GM23338 (cell line): Measurements from ENCODE around the gene ALPL. TPM values are rescaled to one million over a fixed set of nuclear protein-coding genes. Genes with fewer than 3 reads are reported as not detected.

Experiments used
- CTCF ChIP-seq, 2 experiments: fragments of 200-600 bp in 1 of 2; sonication (generic) in 1 of 2; conservative IDR thresholded peaks; 2 replicates each; pipeline versions ENCODE4 v1.5.1 to v1.6.1; 2016 to 2017; ENCODE audit warnings: antibody characterized with exemption in 2 of 2, low read depth in 2 of 2, mild to moderate bottlenecking in 2 of 2, moderate library complexity in 1 of 2
- EZH2 ChIP-seq: fragments of 200-600 bp; sonication (generic); IDR thresholded peaks from one replicate; pipeline ENCODE4 v1.8.0; 2017; ENCODE audit warnings: antibody characterized with exemption, mild to moderate bottlenecking, low read depth; ENCODE audit not compliant: unreplicated experiment
- JUNB ChIP-seq: IDR thresholded peaks from one replicate; pipeline ENCODE4 v1.6.1; 2016; ENCODE audit warnings: antibody characterized with exemption; ENCODE audit not compliant: unreplicated experiment
- POLR2AphosphoS5 ChIP-seq: IDR thresholded peaks from 2 replicates; pipeline ENCODE4 v1.6.1; 2016; ENCODE audit warnings: antibody characterized with exemption, low read depth
- REST ChIP-seq: IDR thresholded peaks from one replicate; pipeline ENCODE4 v1.6.1; 2018; ENCODE audit warnings: antibody characterized with exemption; ENCODE audit not compliant: unreplicated experiment
- ZNF462 ChIP-seq: fragments of 250-450 bp; sonication (Bioruptor Pico); IDR thresholded peaks from 2 replicates; pipeline ENCODE4 v1.5.0; 2020; ENCODE audit warnings: mild to moderate bottlenecking, moderate library complexity
- polyA plus RNA-seq: library from polyadenylated mRNA; unstranded; fragments of >200 nt; fragmentation: Nextera tagmentation; extraction: Ambion mirVana; gene quantifications from 2 replicates; pipeline ENCODE4 v1.2.1, GENCODE V29; 2016
- total RNA-seq: library from RNA; depleted of rRNA; stranded (reverse); fragments of >200 nt; shearing (Covaris generic); gene quantifications from 2 replicates; pipeline ENCODE4 v1.2.3, GENCODE V29; 2014

Gene ALPL
- total and polyA plus RNA-seq, 2 experiments from 2014 or later: 116 to 187 TPM

GRCh38 chr1:21468599-21468998 is 40.6 kb upstream of the ALPL start (continued):
- TF ChIP-seq ZNF462 (CRISPR knock-in tag) (no peak), JUNB (no peak), REST (no peak), EZH2 (no peak), POLR2AphosphoS5 (no peak), CTCF (conservative IDR thresholded peaks at IDR 0.05; ENCODE audit: low read depth in 2 of 2) (peak; percentile 69 to 72)
